ENCODE data around the gene CRYGS.

DNA sequence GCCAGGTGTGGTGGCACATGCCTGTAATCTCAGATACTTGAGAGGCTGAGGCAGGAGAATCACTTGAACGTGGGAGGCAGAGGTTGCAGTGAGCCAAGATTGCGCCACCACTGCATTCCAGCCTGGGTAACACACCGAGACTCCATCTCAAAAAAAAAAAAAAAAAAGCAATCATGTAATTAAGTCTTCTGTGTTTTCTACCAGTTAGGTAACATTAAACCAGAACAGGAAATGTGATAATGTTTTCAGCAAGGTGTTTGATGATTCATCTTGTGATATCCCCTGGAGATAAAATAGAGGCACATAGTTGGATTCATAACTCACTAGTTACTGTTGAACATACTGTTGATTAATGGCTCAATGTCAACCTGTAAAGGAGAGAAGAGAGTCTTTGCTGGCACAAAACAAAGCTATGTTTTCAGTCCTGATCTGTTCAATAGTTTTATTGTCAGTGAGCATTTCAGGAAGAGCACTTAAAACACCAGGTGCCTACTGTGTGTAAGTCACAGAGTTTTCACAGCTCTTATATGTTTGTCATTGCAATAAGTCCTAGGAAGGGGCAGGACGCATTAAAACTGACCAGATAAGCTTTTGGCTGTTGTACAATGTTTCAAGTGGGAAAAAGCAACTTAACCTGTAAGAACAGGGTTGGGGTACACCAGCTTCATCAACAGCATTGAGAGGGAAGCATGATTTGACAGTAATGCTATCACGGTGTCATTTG, 45.8 kb upstream of the CRYGS start:
- TF ChIP-seq, protein P1, sequence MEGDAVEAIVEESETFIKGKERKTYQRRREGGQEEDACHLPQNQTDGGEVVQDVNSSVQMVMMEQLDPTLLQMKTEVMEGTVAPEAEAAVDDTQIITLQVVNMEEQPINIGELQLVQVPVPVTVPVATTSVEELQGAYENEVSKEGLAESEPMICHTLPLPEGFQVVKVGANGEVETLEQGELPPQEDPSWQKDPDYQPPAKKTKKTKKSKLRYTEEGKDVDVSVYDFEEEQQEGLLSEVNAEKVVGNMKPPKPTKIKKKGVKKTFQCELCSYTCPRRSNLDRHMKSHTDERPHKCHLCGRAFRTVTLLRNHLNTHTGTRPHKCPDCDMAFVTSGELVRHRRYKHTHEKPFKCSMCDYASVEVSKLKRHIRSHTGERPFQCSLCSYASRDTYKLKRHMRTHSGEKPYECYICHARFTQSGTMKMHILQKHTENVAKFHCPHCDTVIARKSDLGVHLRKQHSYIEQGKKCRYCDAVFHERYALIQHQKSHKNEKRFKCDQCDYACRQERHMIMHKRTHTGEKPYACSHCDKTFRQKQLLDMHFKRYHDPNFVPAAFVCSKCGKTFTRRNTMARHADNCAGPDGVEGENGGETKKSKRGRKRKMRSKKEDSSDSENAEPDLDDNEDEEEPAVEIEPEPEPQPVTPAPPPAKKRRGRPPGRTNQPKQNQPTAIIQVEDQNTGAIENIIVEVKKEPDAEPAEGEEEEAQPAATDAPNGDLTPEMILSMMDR (IDR thresholded peaks at IDR 0.05; ENCODE audit: low read depth, low read length) = no peak
- TF ChIP-seq EZH2phosphoT487 (IDR thresholded peaks at IDR 0.05; ENCODE audit: low read depth) = no peak

Data from OCI-LY3 (cell line).